NB4 (cell line): Measurements from ENCODE around the gene PXMP4.

ENCODE experiments used
- DNase-seq: peaks from one replicate; pipeline ENCODE4 v3.0.0; 2010; ENCODE audit warnings: low read depth
- H3K4me3 ChIP-seq: one replicate; pipeline ENCODE4 v1.5.1; 2011; ENCODE audit warnings: mild to moderate bottlenecking, low read depth, low read length, moderate library complexity
- CTCF ChIP-seq: IDR thresholded peaks from one replicate; pipeline ENCODE4 v1.5.1; 2012; ENCODE audit warnings: low read depth, low read length
- MAX ChIP-seq: IDR thresholded peaks from 2 replicates; pipeline ENCODE4 v1.6.1; 2011; ENCODE audit warnings: low read depth, low read length
- MYC ChIP-seq: IDR thresholded peaks from 2 replicates; pipeline ENCODE4 v1.6.1; 2011; ENCODE audit warnings: low read depth, low read length
- POLR2A ChIP-seq: IDR thresholded peaks from 2 replicates; pipeline ENCODE4 v1.6.1; 2011; ENCODE audit warnings: mild to moderate bottlenecking; ENCODE audit not compliant: insufficient read length; ENCODE audit errors: extremely low read depth

The PXMP4 gene

GRCh38 chr20:33667676-33668465 lies 52.2 kb downstream of the PXMP4 start:
- H3K4me3 ChIP-seq: peak overlapping the region; percentile 39
- TF ChIP-seq CTCF (peak; percentile 74), MAX (peak; percentile 58), MYC (no peak; the same call in 1 of the 2 replicates), POLR2A (peak; percentile 45)
- peak; percentile 87 for DNase-seq

GRCh38 chr20:33667245-33667675 lies 52.9 kb downstream of the PXMP4 start:
- TF ChIP-seq MAX (peak; percentile 61), MYC (peak; percentile 85), POLR2A (no peak), CTCF (no peak)
- H3K4me3 ChIP-seq: peak overlapping the region; percentile 39
- DNase-seq: peak; percentile 61

- DNase-seq: peak; percentile 95
Observed at GRCh38 chr20:33666293-33667244, 53.5 kb downstream of the PXMP4 start, which contains the start of gene ACTL10. Gene ACTL10 (plus strand): TSS chr20:33666943. CDS start chr20:33667498, 555 bp downstream.

GRCh38 chr20:33664762-33665144 lies 55.4 kb downstream of the PXMP4 start:
- TF ChIP-seq MYC: no peak
- DNase-seq: peak; percentile 29
- H3K4me3 ChIP-seq: no peak overlapping the region

More at GRCh38 chr20:33666293-33667244, 53.5 kb downstream of the PXMP4 start, which contains the start of gene ACTL10:
- peak within 1 kb of the TSS; percentile 40 for H3K4me3 ChIP-seq
- TF ChIP-seq MAX: peak; percentile 52; the same call in 1 of the 2 replicates
- TF ChIP-seq MYC: peak; percentile 68
- TF ChIP-seq CTCF: no peak
- TF ChIP-seq POLR2A: peak; percentile 58

GRCh38 chr20:33664085-33664761 lies 55.9 kb downstream of the PXMP4 start:
- TF ChIP-seq MYC: no peak
- no peak for TF ChIP-seq MAX
- no peak for TF ChIP-seq POLR2A
- no peak for TF ChIP-seq CTCF
- no peak for DNase-seq
- H3K4me3 ChIP-seq: peak overlapping the region; percentile 71
